H1 (cell line): ENCODE results near the gene TTC23. TPM values are rescaled to one million over a fixed set of nuclear protein-coding genes. Genes with fewer than 3 reads are reported as not detected.
A peak's percentile ranks its signal among the peaks of the same experiment; 100 is the strongest.

Experiments
- CTCF ChIA-PET: fragments of 300-600 bp; sonication (Branson Sonifier 250); formaldehyde crosslinking; loops from one replicate; lab custom pipeline; 2021; ENCODE audit not compliant: partially characterized antibody; lab: Charles Lee
- POLR2A ChIA-PET: fragments of 300-600 bp; sonication (Branson Sonifier 250); formaldehyde crosslinking; loops from one replicate; lab custom pipeline; 2021; ENCODE audit warnings: inconsistent platforms; ENCODE audit not compliant: partially characterized antibody; lab: Charles Lee
- DNase-seq, 2 experiments: peaks; one replicate each; pipeline versions ENCODE4 v3.0.0 to v3.0.0-alpha.2; 2010 to 2022; ENCODE audit warnings: low spot score in 2 of 2, low read depth in 1 of 2, mixed read lengths in 1 of 2
- FAIRE-seq: peaks from 2 replicates; lab custom pipeline; 2011; peaks lifted over from hg19 to GRCh38; lab: Jason Lieb, UNC
- H2AFZ ChIP-seq: 2 replicates; pipeline ENCODE4 v1.8.1; 2012; ENCODE audit warnings: low read length, inconsistent platforms
- H2AK5ac ChIP-seq: 2 replicates; pipeline ENCODE4 v1.6.1; 2013; ENCODE audit warnings: low read depth, low read length
- H2BK120ac ChIP-seq: replicated peaks from 2 replicates; pipeline ENCODE3; 2013; ENCODE audit warnings: low read depth, low read length, inconsistent platforms
- H2BK12ac ChIP-seq: 2 replicates; pipeline ENCODE4 v1.6.1; 2013; ENCODE audit warnings: low read depth, low read length
- H2BK15ac ChIP-seq: 2 replicates; pipeline ENCODE4 v1.6.1; 2013; ENCODE audit warnings: low read length
- H2BK20ac ChIP-seq: 2 replicates; pipeline ENCODE4 v1.6.1; 2013; ENCODE audit warnings: low read length
- H2BK5ac ChIP-seq: 2 replicates; pipeline ENCODE4 v1.6.1; 2013; ENCODE audit warnings: low read depth, low read length
- H3K14ac ChIP-seq: 2 replicates; pipeline ENCODE4 v1.6.1; 2013; ENCODE audit warnings: inconsistent platforms; ENCODE audit not compliant: insufficient read length
- H3K18ac ChIP-seq: 2 replicates; pipeline ENCODE4 v1.6.1; 2013; ENCODE audit warnings: low read length; ENCODE audit errors: extremely low read depth
- H3K23ac ChIP-seq: 2 replicates; pipeline ENCODE4 v1.6.1; 2013; ENCODE audit warnings: inconsistent platforms; ENCODE audit not compliant: insufficient read length
- H3K23me2 ChIP-seq: 2 replicates; pipeline ENCODE4 v1.6.1; 2013; ENCODE audit warnings: low read depth, low read length
- H3K27ac ChIP-seq: 2 replicates; pipeline ENCODE4 v1.6.1; 2011; ENCODE audit warnings: low read depth, low read length, inconsistent platforms
- H3K27me3 ChIP-seq, 4 experiments: replicated peaks in 1 of 4; 1 replicate in 1 of 4; 2 replicates in 3 of 4; pipeline versions ENCODE4 v1.6.1 to v1.8.1; 2011 to 2013; ENCODE audit warnings: low read length in 3 of 4, mild to moderate bottlenecking in 3 of 4, inconsistent platforms in 2 of 4, mixed read lengths in 2 of 4, moderate library complexity in 1 of 4; ENCODE audit not compliant: control insufficient read depth in 3 of 4, insufficient read depth in 3 of 4; ENCODE audit errors: extremely low read depth in 1 of 4
- H3K36me3 ChIP-seq, 4 experiments: 2 replicates each; pipeline versions ENCODE4 v1.6.1 to v1.8.1; 2011 to 2013; ENCODE audit warnings: mild to moderate bottlenecking in 4 of 4, low read length in 3 of 4, moderate library complexity in 2 of 4, control low read depth in 1 of 4, inconsistent platforms in 1 of 4; ENCODE audit not compliant: insufficient read depth in 4 of 4, control insufficient read depth in 2 of 4
- H3K4ac ChIP-seq: replicated peaks from 2 replicates; pipeline ENCODE3; 2013; ENCODE audit warnings: low read length, low read depth, mixed read lengths, inconsistent platforms; ENCODE audit not compliant: insufficient read length
- H3K4me1 ChIP-seq, 4 experiments: replicated peaks in 1 of 4; 1 replicate in 1 of 4; 2 replicates in 3 of 4; pipeline versions ENCODE4 v1.6.1 to v1.8.1; 2011 to 2013; ENCODE audit warnings: low read length in 3 of 4, inconsistent platforms in 2 of 4, mixed read lengths in 1 of 4; ENCODE audit not compliant: insufficient read depth in 4 of 4, control insufficient read depth in 3 of 4
- H3K4me2 ChIP-seq, 2 experiments: 2 replicates each; pipeline versions ENCODE4 v1.6.1 to v1.8.1; 2011 to 2013; ENCODE audit warnings: low read depth in 2 of 2, low read length in 2 of 2, control low read depth in 1 of 2, inconsistent platforms in 1 of 2, mild to moderate bottlenecking in 1 of 2; ENCODE audit not compliant: insufficient read depth in 1 of 2
- H3K4me3 ChIP-seq, 4 experiments: fragments of 200-600, 300-600 bp in 1 of 4; sonication (generic), shearing (Covaris generic), sonication (Bioruptor Twin) in 1 of 4; 2 replicates each; pipeline versions ENCODE4 v1.5.1 to v1.8.1; 2011 to 2016; ENCODE audit warnings: low read length in 4 of 4, low read depth in 3 of 4, control low read depth in 2 of 4, inconsistent platforms in 2 of 4, mild to moderate bottlenecking in 2 of 4, mixed read lengths in 1 of 4, moderate library complexity in 1 of 4; ENCODE audit not compliant: insufficient read depth in 2 of 4; ENCODE audit errors: extremely low read depth in 1 of 4
- H3K56ac ChIP-seq: replicated peaks from 2 replicates; pipeline ENCODE3; 2013; ENCODE audit warnings: low read depth, mild to moderate bottlenecking, mixed read lengths, low read length, inconsistent platforms; ENCODE audit not compliant: insufficient read length
- H3K79me1 ChIP-seq: 2 replicates; pipeline ENCODE4 v1.6.1; 2013; ENCODE audit warnings: low read depth, low read length, control low read depth
- H3K79me2 ChIP-seq, 2 experiments: 2 replicates each; pipeline versions ENCODE4 v1.6.1 to v1.8.1; 2012 to 2013; ENCODE audit warnings: low read length in 2 of 2, mild to moderate bottlenecking in 2 of 2, inconsistent platforms in 1 of 2; ENCODE audit not compliant: insufficient read depth in 2 of 2, control insufficient read depth in 1 of 2
- H3K9ac ChIP-seq, 4 experiments: replicated peaks in 1 of 4; 1 replicate in 1 of 4; 2 replicates in 3 of 4; pipeline versions ENCODE4 v1.6.1 to v1.8.1; 2011 to 2013; ENCODE audit warnings: low read depth in 3 of 4, low read length in 3 of 4, control low read depth in 2 of 4, mild to moderate bottlenecking in 2 of 4, moderate library complexity in 2 of 4, inconsistent platforms in 1 of 4; ENCODE audit errors: extremely low read depth in 1 of 4
- H3K9me3 ChIP-seq, 2 experiments: 2 replicates each; pipeline versions ENCODE4 v1.6.1 to v1.8.1; 2012 to 2013; ENCODE audit warnings: mild to moderate bottlenecking in 2 of 2, moderate library complexity in 2 of 2, control low read depth in 1 of 2, inconsistent platforms in 1 of 2, low read depth in 1 of 2, low read length in 1 of 2, mixed read lengths in 1 of 2; ENCODE audit not compliant: insufficient read depth in 2 of 2
- H4K20me1 ChIP-seq, 2 experiments: replicated peaks in 1 of 2; 2 replicates each; pipeline versions ENCODE3 to v1.8.1; 2011 to 2013; ENCODE audit warnings: inconsistent platforms in 2 of 2, low read length in 2 of 2, mild to moderate bottlenecking in 1 of 2; ENCODE audit not compliant: insufficient read depth in 2 of 2, control insufficient read depth in 1 of 2
- H4K5ac ChIP-seq: 2 replicates; pipeline ENCODE4 v1.6.1; 2013; ENCODE audit warnings: low read length, low read depth, mixed read lengths, inconsistent platforms; ENCODE audit not compliant: insufficient read length
- H4K8ac ChIP-seq: 2 replicates; pipeline ENCODE4 v1.8.0; 2013; ENCODE audit warnings: mild to moderate bottlenecking, moderate library complexity, low read length, inconsistent platforms; ENCODE audit not compliant: insufficient read depth; ENCODE audit errors: extremely low read depth
- H4K91ac ChIP-seq: replicated peaks from 2 replicates; pipeline ENCODE3; 2013; ENCODE audit warnings: low read length, mixed read lengths, inconsistent platforms; ENCODE audit not compliant: insufficient read length
- CHD2 ChIP-seq: IDR thresholded peaks from 2 replicates; pipeline ENCODE4 v1.6.1; 2012; ENCODE audit warnings: low read length, improper control_type of control experiment
- E2F6 ChIP-seq: IDR thresholded peaks from 2 replicates; pipeline ENCODE4 v1.6.1; 2012; ENCODE audit warnings: inconsistent platforms
- EP300 ChIP-seq, 2 experiments: IDR thresholded peaks; 1 replicate in 1 of 2; 2 replicates in 1 of 2; pipeline ENCODE4 v1.6.1; 2011 to 2012; ENCODE audit warnings: low read depth in 2 of 2, low read length in 2 of 2, mild to moderate bottlenecking in 2 of 2, borderline replicate concordance in 1 of 2, inconsistent platforms in 1 of 2, moderate library complexity in 1 of 2
- GABPA ChIP-seq: IDR thresholded peaks from 2 replicates; pipeline ENCODE4 v1.6.1; 2011; ENCODE audit warnings: mild to moderate bottlenecking, low read length, moderate library complexity, borderline replicate concordance; ENCODE audit not compliant: insufficient read depth
- POLR2AphosphoS5 ChIP-seq: IDR thresholded peaks from 2 replicates; pipeline ENCODE4 v1.6.1; 2011; ENCODE audit warnings: low read depth, low read length
- SIN3A ChIP-seq, 2 experiments: IDR thresholded peaks in 1 of 2; conservative IDR thresholded peaks in 1 of 2; 2 replicates each; pipeline ENCODE4 v1.6.1; 2011 to 2012; ENCODE audit warnings: low read length in 2 of 2, improper control_type of control experiment in 1 of 2, low read depth in 1 of 2, mild to moderate bottlenecking in 1 of 2
- SP4 ChIP-seq: IDR thresholded peaks from 2 replicates; pipeline ENCODE4 v1.6.1; 2012; ENCODE audit warnings: low read length, inconsistent platforms
- SRF ChIP-seq: IDR thresholded peaks from 2 replicates; pipeline ENCODE4 v1.6.1; 2011; ENCODE audit warnings: mild to moderate bottlenecking, low read depth, low read length, moderate library complexity
- TBP ChIP-seq: IDR thresholded peaks from 2 replicates; pipeline ENCODE4 v1.6.1; 2011; ENCODE audit warnings: low read depth, low read length, improper control_type of control experiment
- WGBS, 2 experiments: shearing (Covaris generic) in 1 of 2; methylation state at CpG; one replicate each; pipeline versions ENCODE4 v1.1.6 to v1.1.7; 2013 to 2015; ENCODE audit warnings: low lambda C conversion rate in 2 of 2, mixed read lengths in 2 of 2, inconsistent platforms in 1 of 2, low coverage in 1 of 2, missing lambda C conversion rate in 1 of 2; ENCODE audit not compliant: insufficient replicate concordance in 2 of 2, insufficient coverage in 1 of 2, insufficient read length in 1 of 2; ENCODE audit errors: extremely low coverage in 1 of 2, missing lambda C conversion rate in 1 of 2; 5-methylcytosine and 5-hydroxymethylcytosine counted together
- polyA plus RNA-seq, 7 experiments: library from polyadenylated mRNA; depleted of rRNA in 3 of 7; stranded (reverse) in 5 of 7; unstranded in 2 of 7; fragments of >200 nt in 5 of 7; fragments of 200-250 nt in 2 of 7; gene quantifications; 1 replicate in 5 of 7; 2 replicates in 1 of 7; 4 replicates in 1 of 7; pipeline versions ENCODE4 v1.2.1 to v1.2.3, GENCODE V29; 2011 to 2013; ENCODE audit warnings: missing spikeins in 2 of 7, mixed read lengths in 2 of 7
- total RNA-seq: library from RNA; stranded (reverse); fragmentation: NEBNext Ultra II Directional; extraction: Animal tissue kit (Norgen Biotek cat#: 25700); gene quantifications from 2 replicates; pipeline ENCODE4 v1.2.1, GENCODE V29; 2021

TTC23 gene
- total and polyA plus RNA-seq, 2 of the 8 experiments (the other 6 are each of a cell fraction or from before 2014, with no cell fraction given), result 4.8 to 23.0 TPM

GRCh38 chr15:99250857-99251841 is 1.8 kb upstream of the TTC23 start, which contains the start of gene LRRC28:
TSS of gene LRRC28 (plus strand) at chr15:99251481. CDS start at chr15:99255958, 4,477 bp downstream.
- DNase-seq, result peak; percentile 92 to 97
- CTCF ChIA-PET, result interaction anchor here (0.6 to 1.3 kb wide), 3 partner anchors 22 to 505 kb away, joined by 3 to 4 read pairs (median 3); no protein-coding TSS in a partner anchor
- peaks cover 4% of the 10 kb centered on the region; the same call in 1 of the 2 replicates for H3K79me1 ChIP-seq
- H2BK12ac ChIP-seq, result no peak within 1 kb of the TSS
- H3K4ac ChIP-seq, result no peak within 1 kb of the TSS
- peaks cover 0 to 3% (median under 1%) of the 10 kb centered on the region in 4 experiments; a peak in 4 of 7 replicates for H3K4me1 ChIP-seq
- no peak within 1 kb of the TSS for H2BK15ac ChIP-seq
- H3K27ac ChIP-seq, result 0 out of 2 replicates have a peak within 1 kb of the TSS, but pooled peaks have one; percentile 32
- H4K8ac ChIP-seq, result no peak within 1 kb of the TSS
- POLR2A ChIA-PET, result interaction anchor here (1.3 kb wide), 1 partner anchor 314 kb away, joined by 3 read pairs; no protein-coding TSS in a partner anchor
- peak within 1 kb of the TSS; percentile 4; the same call in 1 of the 2 replicates for H3K18ac ChIP-seq
- no peaks in the 10 kb centered on the region for H4K20me1 ChIP-seq
- peak within 1 kb of the TSS; percentile 83 for H2AFZ ChIP-seq
- no peak within 1 kb of the TSS for H2BK20ac ChIP-seq
- no peaks in the 10 kb centered on the region for H3K36me3 ChIP-seq
- peak within 1 kb of the TSS; percentile 73 for H3K56ac ChIP-seq
- FAIRE-seq, result peak; percentile 28
- WGBS, 2 experiments, result 3% methylated on average over 64 of the region's 90 CpGs; no CpG with 5 or more reads in 1 of the 2 experiments
- H3K27me3 ChIP-seq, result no peaks in the 10 kb centered on the region
- no peaks in the 10 kb centered on the region for H3K9me3 ChIP-seq
- H3K14ac ChIP-seq, result no peak within 1 kb of the TSS
- peak within 1 kb of the TSS; percentile 60 to 86 for H3K4me2 ChIP-seq
- H3K4me3 ChIP-seq, result peak within 1 kb of the TSS; percentile 84 to 93 (median 90)
- no peak within 1 kb of the TSS for H2BK120ac ChIP-seq
- no peak within 1 kb of the TSS for H4K91ac ChIP-seq
- H3K9ac ChIP-seq, result peak within 1 kb of the TSS; percentile 78 to 91 (median 84)
- H2BK5ac ChIP-seq, result peak within 1 kb of the TSS; percentile 26; the same call in 1 of the 2 replicates
- H3K23ac ChIP-seq, result no peak within 1 kb of the TSS
- H3K79me2 ChIP-seq, result peaks cover 0 to 22% of the 10 kb centered on the region in 2 experiments; a peak in 2 of 4 replicates
- H2AK5ac ChIP-seq, result no peak within 1 kb of the TSS
- H3K23me2 ChIP-seq, result peaks cover 5% of the 10 kb centered on the region; the same call in 1 of the 2 replicates
- peak within 1 kb of the TSS; percentile 74 for H4K5ac ChIP-seq
- TF ChIP-seq TBP (no peak; the same call in none of the 2 replicates), CHD2 (peak; percentile 99), E2F6 (peak; percentile 66), SIN3A (conservative IDR thresholded peaks at IDR 0.05 in 1 of 2, IDR thresholded peaks at IDR 0.05 in 1 of 2; ENCODE audit: low read depth in 1 of 2, low read length in 2 of 2) (peak; percentile 29 to 72; a peak in 1 of 4 replicates), GABPA (peak; percentile 75; the same call in 1 of the 2 replicates), SP4 (no peak), POLR2AphosphoS5 (peak; percentile 55), SRF (no peak), EP300 (IDR thresholded peaks at IDR 0.05; ENCODE audit: borderline replicate concordance in 1 of 2, low read depth in 2 of 2, low read length in 2 of 2) (no peak)
